K562 (cell line): Measurements from ENCODE around the gene ARHGAP9. TPM values are rescaled to one million over a fixed set of nuclear protein-coding genes. Genes with fewer than 3 reads are reported as not detected.
A peak's percentile ranks its signal among the peaks of the same experiment; 100 is the strongest.

Source experiments
- DIDO1 ChIP-seq: fragments of 450-650 bp; IDR thresholded peaks from 2 replicates; pipeline ENCODE4 v1.6.1; 2016; ENCODE audit warnings: low read depth, missing biosample characterization, missing genetic modification characterization
- E2F6 ChIP-seq, 2 experiments: IDR thresholded peaks; 2 replicates each; pipeline ENCODE4 v1.6.1; 2011; ENCODE audit warnings: borderline replicate concordance in 1 of 2, control low read depth in 1 of 2, low read depth in 1 of 2, low read length in 1 of 2, mild to moderate bottlenecking in 1 of 2, mixed read lengths in 1 of 2, moderate library complexity in 1 of 2; ENCODE audit not compliant: insufficient read depth in 1 of 2, insufficient read length in 1 of 2, poor library complexity in 1 of 2, severe bottlenecking in 1 of 2; ENCODE audit errors: extremely low read depth in 1 of 2
- EZH2 ChIP-seq: IDR thresholded peaks from 2 replicates; pipeline ENCODE4 v1.6.1; 2012; ENCODE audit warnings: low read depth, mild to moderate bottlenecking, inconsistent platforms, low read length, borderline replicate concordance
- HES1 ChIP-seq: fragments of 450-650 bp; IDR thresholded peaks from 2 replicates; pipeline ENCODE4 v1.6.1; 2016; ENCODE audit warnings: low read depth, mild to moderate bottlenecking, moderate library complexity
- HNRNPLL ChIP-seq: fragments of 200-400 bp; formaldehyde crosslinking; IDR thresholded peaks from 2 replicates; pipeline ENCODE4 v1.6.1; 2017; ENCODE audit warnings: low read length, low read depth, mild to moderate bottlenecking; ENCODE audit not compliant: poor library complexity, severe bottlenecking
- MAZ ChIP-seq, 2 experiments: fragments of 450-650 bp in 1 of 2; sonication (generic) in 1 of 2; formaldehyde crosslinking; IDR thresholded peaks in 1 of 2; conservative IDR thresholded peaks in 1 of 2; 2 replicates each; pipeline versions ENCODE4 v1.4.0 to v1.5.0; 2020; ENCODE audit warnings: mild to moderate bottlenecking in 1 of 2, missing genetic modification reagents in 1 of 2
- MIER1 ChIP-seq: fragments of 450-650 bp; IDR thresholded peaks from 2 replicates; pipeline ENCODE4 v1.6.1; 2016; ENCODE audit warnings: antibody characterized with exemption, mild to moderate bottlenecking, low read depth
- MYNN ChIP-seq, 2 experiments: sonication (generic); formaldehyde crosslinking in 1 of 2; IDR thresholded peaks; 2 replicates each; pipeline versions ENCODE4 v1.5.0 to v1.6.1; 2016 to 2020; ENCODE audit warnings: antibody characterized with exemption in 1 of 2, missing genetic modification reagents in 1 of 2
- PCBP1 ChIP-seq: fragments of 200-400 bp; formaldehyde crosslinking; IDR thresholded peaks from 2 replicates; pipeline ENCODE4 v1.6.1; 2018; ENCODE audit warnings: mild to moderate bottlenecking, low read depth, low read length; ENCODE audit not compliant: poor library complexity, severe bottlenecking
- SMARCA5 ChIP-seq: fragments of 450-650 bp; IDR thresholded peaks from 2 replicates; pipeline ENCODE4 v1.6.1; 2016
- TAF15 ChIP-seq: fragments of 200-400 bp; formaldehyde crosslinking; IDR thresholded peaks from 2 replicates; pipeline ENCODE4 v1.6.1; 2017; ENCODE audit warnings: mild to moderate bottlenecking, low read depth, low read length, moderate library complexity
- UBTF ChIP-seq, 2 experiments: IDR thresholded peaks; 2 replicates each; pipeline ENCODE4 v1.6.1; 2012; ENCODE audit warnings: improper control_type of control experiment in 2 of 2, low read depth in 2 of 2, low read length in 2 of 2, borderline replicate concordance in 1 of 2
- ZNF354B ChIP-seq: fragments of 250-450 bp; sonication (Bioruptor Pico); IDR thresholded peaks from 2 replicates; pipeline ENCODE4 v1.4.0; 2020
- ZNF431 ChIP-seq: sonication (generic); formaldehyde crosslinking; IDR thresholded peaks from 2 replicates; pipeline ENCODE4 v1.8.0; 2022; ENCODE audit warnings: mild to moderate bottlenecking, missing genetic modification reagents
- ZNF778 ChIP-seq: fragments of 450-650 bp; formaldehyde crosslinking; IDR thresholded peaks from 2 replicates; pipeline ENCODE4 v1.4.0; 2020; ENCODE audit warnings: mild to moderate bottlenecking, moderate library complexity
- polyA plus RNA-seq, 8 experiments: library from polyadenylated mRNA; depleted of rRNA in 4 of 8; stranded (reverse) in 5 of 8; unstranded in 3 of 8; fragments of >200 nt; fragmentation: Nextera tagmentation in 2 of 8; fragmentation: Illumina TruSeq in 1 of 8; extraction: Ambion mirVana in 2 of 8; extraction: Trizol in 1 of 8; gene quantifications; 2 replicates each; pipeline versions ENCODE4 v1.2.1 to v1.2.3, GENCODE V29; 2011 to 2014; ENCODE audit warnings: inconsistent platforms in 1 of 8, missing spikeins in 1 of 8
- total RNA-seq, 7 experiments: library from RNA; depleted of rRNA in 6 of 7; stranded (reverse); fragments of >200 nt in 6 of 7; fragmentation: Illumina TruSeq in 2 of 7; extraction: Trizol in 2 of 7; gene quantifications; 2 replicates each; pipeline versions ENCODE4 v1.2.1 to v1.2.3, GENCODE V29; 2011 to 2021; ENCODE audit warnings: low replicate concordance in 1 of 7
- TF ChIP-seq, protein P1 (sequence below): fragments of 250-450 bp; sonication (Bioruptor Pico); IDR thresholded peaks from 2 replicates; pipeline ENCODE4 v1.4.0; 2020; ENCODE audit warnings: mild to moderate bottlenecking, moderate library complexity

The ARHGAP9 gene
- total and polyA plus RNA-seq, 9 of the 15 experiments (the other 6 are each of a cell fraction or from before 2014, with no cell fraction given): 1.5 to 10.2 (median 5.1) TPM

DNA sequence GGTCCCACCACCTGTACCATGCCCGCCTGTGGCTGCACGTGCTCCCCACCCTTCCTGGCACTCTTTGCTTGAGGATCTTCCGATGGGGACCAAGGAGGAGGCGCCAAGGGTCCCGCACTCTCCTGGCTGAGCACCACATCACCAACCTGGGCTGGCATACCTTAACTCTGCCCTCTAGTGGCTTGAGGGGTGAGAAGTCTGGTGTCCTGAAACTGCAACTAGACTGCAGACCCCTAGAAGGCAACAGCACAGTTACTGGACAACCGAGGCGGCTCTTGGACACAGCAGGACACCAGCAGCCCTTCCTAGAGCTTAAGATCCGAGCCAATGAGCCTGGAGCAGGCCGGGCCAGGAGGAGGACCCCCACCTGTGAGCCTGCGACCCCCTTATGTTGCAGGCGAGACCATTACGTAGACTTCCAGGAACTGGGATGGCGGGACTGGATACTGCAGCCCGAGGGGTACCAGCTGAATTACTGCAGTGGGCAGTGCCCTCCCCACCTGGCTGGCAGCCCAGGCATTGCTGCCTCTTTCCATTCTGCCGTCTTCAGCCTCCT, 23.4 kb downstream of the ARHGAP9 start (continued):
- TF ChIP-seq E2F6 (IDR thresholded peaks at IDR 0.05; ENCODE audit: borderline replicate concordance in 1 of 2, extremely low read depth in 1 of 2, insufficient read depth in 1 of 2, insufficient read length in 1 of 2, low read depth in 1 of 2, low read length in 1 of 2, poor library complexity in 1 of 2, severe bottlenecking in 1 of 2) (peak in 1 of 2 experiments; percentile 20), ZNF431 (CRISPR knock-in tag) (0 out of 2 replicates have a peak, but pooled peaks have one; percentile 34), EZH2 (no peak), TAF15 (no peak), HNRNPLL (peak; percentile 36), PCBP1 (no peak), MYNN (IDR thresholded peaks at IDR 0.05) (0 out of 2 replicates have a peak, but pooled peaks have one; percentile 53), MYNN (CRISPR knock-in tag; IDR thresholded peaks at IDR 0.05) (no peak), ZNF778 (no peak), DIDO1 (tag) (no peak), UBTF (IDR thresholded peaks at IDR 0.05; ENCODE audit: borderline replicate concordance in 1 of 2, low read depth in 2 of 2, low read length in 2 of 2) (peak in 1 of 2 experiments; percentile 58; a peak in 1 of 4 replicates), ZNF354B (CRISPR knock-in tag) (no peak), SMARCA5 (peak; percentile 19; the same call in 1 of the 2 replicates), MIER1 (no peak), MAZ (CRISPR knock-in tag; conservative IDR thresholded peaks at IDR 0.05 in 1 of 2, IDR thresholded peaks at IDR 0.05 in 1 of 2) (peak in 1 of 2 experiments; percentile 44; a peak in 3 of 4 replicates), HES1 (no peak)
- TF ChIP-seq, protein P1, sequence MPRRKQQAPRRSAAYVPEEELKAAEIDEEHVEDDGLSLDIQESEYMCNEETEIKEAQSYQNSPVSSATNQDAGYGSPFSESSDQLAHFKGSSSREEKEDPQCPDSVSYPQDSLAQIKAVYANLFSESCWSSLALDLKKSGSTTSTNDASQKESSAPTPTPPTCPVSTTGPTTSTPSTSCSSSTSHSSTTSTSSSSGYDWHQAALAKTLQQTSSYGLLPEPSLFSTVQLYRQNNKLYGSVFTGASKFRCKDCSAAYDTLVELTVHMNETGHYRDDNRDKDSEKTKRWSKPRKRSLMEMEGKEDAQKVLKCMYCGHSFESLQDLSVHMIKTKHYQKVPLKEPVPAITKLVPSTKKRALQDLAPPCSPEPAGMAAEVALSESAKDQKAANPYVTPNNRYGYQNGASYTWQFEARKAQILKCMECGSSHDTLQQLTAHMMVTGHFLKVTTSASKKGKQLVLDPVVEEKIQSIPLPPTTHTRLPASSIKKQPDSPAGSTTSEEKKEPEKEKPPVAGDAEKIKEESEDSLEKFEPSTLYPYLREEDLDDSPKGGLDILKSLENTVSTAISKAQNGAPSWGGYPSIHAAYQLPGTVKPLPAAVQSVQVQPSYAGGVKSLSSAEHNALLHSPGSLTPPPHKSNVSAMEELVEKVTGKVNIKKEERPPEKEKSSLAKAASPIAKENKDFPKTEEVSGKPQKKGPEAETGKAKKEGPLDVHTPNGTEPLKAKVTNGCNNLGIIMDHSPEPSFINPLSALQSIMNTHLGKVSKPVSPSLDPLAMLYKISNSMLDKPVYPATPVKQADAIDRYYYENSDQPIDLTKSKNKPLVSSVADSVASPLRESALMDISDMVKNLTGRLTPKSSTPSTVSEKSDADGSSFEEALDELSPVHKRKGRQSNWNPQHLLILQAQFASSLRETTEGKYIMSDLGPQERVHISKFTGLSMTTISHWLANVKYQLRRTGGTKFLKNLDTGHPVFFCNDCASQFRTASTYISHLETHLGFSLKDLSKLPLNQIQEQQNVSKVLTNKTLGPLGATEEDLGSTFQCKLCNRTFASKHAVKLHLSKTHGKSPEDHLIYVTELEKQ (CRISPR knock-in tag): 0 out of 2 replicates have a peak, but pooled peaks have one; percentile 28
